HCT116 (cell line): ENCODE data around the gene AUTS2. TPM values are rescaled to one million over a fixed set of nuclear protein-coding genes. Genes with fewer than 3 reads are reported as not detected.

Experiments
- ATAC-seq: fragments of 200-7000 bp; cut with Tn5 transposase; 2 replicates; pipeline ENCODE4 v1.9.1; 2020; ENCODE audit warnings: mild to moderate bottlenecking, moderate library complexity
- BruUV-seq: library from RNA; stranded (reverse); fragments of 400-500 nt; replicated peaks from 2 replicates; lab custom pipeline; 2021; lab: Mats Ljungman, UMichigan
- CTCF ChIA-PET: fragments of 300-600 bp; sonication (Branson Sonifier 250); formaldehyde crosslinking; loops from one replicate; lab custom pipeline; 2021; ENCODE audit warnings: antibody characterized with exemption; lab: Charles Lee
- POLR2A ChIA-PET: fragments of 300-600, 350-600 bp; sonication (Branson Sonifier 250); formaldehyde crosslinking; loops from one replicate; lab custom pipeline; 2021; ENCODE audit warnings: antibody characterized with exemption; lab: Charles Lee
- RAD21 ChIA-PET, 2 experiments: fragments of 300-600 bp; sonication (Branson Sonifier 250); formaldehyde crosslinking; loops; one replicate each; lab custom pipeline; 2023; ENCODE audit warnings: low total read pairs in 2 of 2; ENCODE audit not compliant: uncharacterized antibody in 2 of 2, unreplicated experiment in 2 of 2, low non-redundant PET in 1 of 2; lab: Charles Lee
- DNase-seq: peaks from one replicate; pipeline ENCODE4 v3.0.0-alpha.2; 2010; ENCODE audit warnings: low read depth, low spot score
- H2AFZ ChIP-seq: fragments of 200-600 bp; shearing (Covaris generic), sonication (generic); 2 replicates; pipeline ENCODE4 v1.6.1; 2017; ENCODE audit warnings: low read depth, mixed run types, mixed read lengths, antibody characterized with exemption, low read length; ENCODE audit not compliant: poor library complexity, severe bottlenecking
- H3K27ac ChIP-seq: 2 replicates; pipeline ENCODE4 v1.5.1; 2012; ENCODE audit warnings: low read depth, low read length
- H3K27me3 ChIP-seq: fragments of 200-600 bp; sonication (generic); 2 replicates; pipeline ENCODE4 v1.6.1; 2016; ENCODE audit warnings: mixed run types, low read length, mixed read lengths; ENCODE audit not compliant: insufficient read depth
- H3K36me3 ChIP-seq, 2 experiments: fragments of 200-500 bp in 1 of 2; fragments of 200-600 bp in 1 of 2; sonication (Bioruptor generic) in 1 of 2; sonication (generic) in 1 of 2; 2 replicates each; pipeline versions ENCODE4 v1.5.1 to v1.6.1; 2014 to 2016; ENCODE audit warnings: low read length in 2 of 2, inconsistent platforms in 1 of 2, mixed read lengths in 1 of 2, mixed run types in 1 of 2; ENCODE audit not compliant: insufficient read depth in 2 of 2, control insufficient read depth in 1 of 2
- H3K4me1 ChIP-seq, 2 experiments: fragments of 200-600 bp in 1 of 2; sonication (generic) in 1 of 2; 2 replicates each; pipeline versions ENCODE4 v1.5.1 to v1.6.1; 2012 to 2017; ENCODE audit warnings: low read length in 2 of 2, inconsistent platforms in 1 of 2, mild to moderate bottlenecking in 1 of 2, mixed read lengths in 1 of 2, mixed run types in 1 of 2, moderate library complexity in 1 of 2; ENCODE audit not compliant: insufficient read depth in 2 of 2, control insufficient read depth in 1 of 2
- H3K4me2 ChIP-seq: fragments of 200-600 bp; sonication (generic); 2 replicates; pipeline ENCODE4 v1.6.1; 2017; ENCODE audit warnings: mixed run types, low read length, mixed read lengths
- H3K4me3 ChIP-seq, 2 experiments: fragments of 200-600 bp in 1 of 2; sonication (generic) in 1 of 2; replicated peaks in 1 of 2; 2 replicates each; pipeline ENCODE4 v1.5.1; 2011 to 2016; ENCODE audit warnings: low read length in 2 of 2, control low read depth in 1 of 2, low read depth in 1 of 2, mild to moderate bottlenecking in 1 of 2, mixed read lengths in 1 of 2, mixed run types in 1 of 2
- H3K79me2 ChIP-seq: fragments of 200-600 bp; sonication (generic); 2 replicates; pipeline ENCODE4 v1.6.1; 2017; ENCODE audit warnings: mild to moderate bottlenecking, mixed run types, low read length, moderate library complexity, mixed read lengths; ENCODE audit not compliant: insufficient read depth
- H3K9ac ChIP-seq: fragments of 200-600 bp; sonication (generic); 2 replicates; pipeline ENCODE4 v1.6.1; 2016; ENCODE audit warnings: low read length, mixed read lengths
- H3K9me2 ChIP-seq: fragments of 200-600 bp; sonication (generic), shearing (Covaris generic); 2 replicates; pipeline ENCODE4 v1.6.1; 2017; ENCODE audit warnings: mixed run types, mild to moderate bottlenecking, moderate library complexity; ENCODE audit not compliant: insufficient read depth
- H3K9me3 ChIP-seq, 2 experiments: fragments of 200-500 bp in 1 of 2; fragments of 200-600 bp in 1 of 2; sonication (Bioruptor generic) in 1 of 2; sonication (generic) in 1 of 2; 2 replicates each; pipeline ENCODE4 v1.6.1; 2014 to 2017; ENCODE audit warnings: low read length in 2 of 2, mixed read lengths in 2 of 2, inconsistent platforms in 1 of 2, low read depth in 1 of 2, mild to moderate bottlenecking in 1 of 2, mixed run types in 1 of 2, moderate library complexity in 1 of 2; ENCODE audit not compliant: control insufficient read depth in 1 of 2, insufficient read depth in 1 of 2
- H4K20me1 ChIP-seq: fragments of 200-600 bp; sonication (generic), shearing (Covaris generic); 2 replicates; pipeline ENCODE4 v1.6.1; 2017; ENCODE audit warnings: mixed run types, mild to moderate bottlenecking, moderate library complexity; ENCODE audit not compliant: insufficient read depth
- CBX3 ChIP-seq: IDR thresholded peaks from 2 replicates; pipeline ENCODE4 v1.6.1; 2012; ENCODE audit warnings: low read depth
- EGR1 ChIP-seq: IDR thresholded peaks from 2 replicates; pipeline ENCODE4 v1.6.1; 2012; ENCODE audit warnings: low read depth
- EZH2phosphoT487 ChIP-seq: fragments of 200-600 bp; IDR thresholded peaks from 2 replicates; pipeline ENCODE4 v1.6.1; 2018; ENCODE audit warnings: antibody characterized with exemption, borderline replicate concordance
- FOSL1 ChIP-seq: IDR thresholded peaks from 2 replicates; pipeline ENCODE4 v1.6.1; 2012; ENCODE audit warnings: low read depth
- POLR2A ChIP-seq: IDR thresholded peaks from 2 replicates; pipeline ENCODE4 v1.7.0; 2011; ENCODE audit warnings: borderline replicate concordance; ENCODE audit not compliant: insufficient read depth, insufficient read length; ENCODE audit errors: extremely low read depth
- POLR2AphosphoS5 ChIP-seq: IDR thresholded peaks from 2 replicates; pipeline ENCODE4 v1.6.1; 2011; ENCODE audit warnings: mild to moderate bottlenecking, low read depth, low read length, moderate library complexity
- RAD21 ChIP-seq: IDR thresholded peaks from 2 replicates; pipeline ENCODE4 v1.6.1; 2012; ENCODE audit warnings: low read depth, mild to moderate bottlenecking
- SIN3A ChIP-seq: IDR thresholded peaks from 2 replicates; pipeline ENCODE4 v1.6.1; 2012; ENCODE audit warnings: low read depth
- SRF ChIP-seq: IDR thresholded peaks from 2 replicates; pipeline ENCODE4 v1.6.1; 2012; ENCODE audit warnings: low read depth
- TCF7L2 ChIP-seq: IDR thresholded peaks from 2 replicates; pipeline ENCODE4 v1.7.0; 2011; ENCODE audit warnings: borderline replicate concordance, inconsistent platforms; ENCODE audit not compliant: insufficient read depth, insufficient read length; ENCODE audit errors: extremely low read depth
- ZFX ChIP-seq: fragments of 450-650 bp; IDR thresholded peaks from 2 replicates; pipeline ENCODE4 v1.6.1; 2017
- intact Hi-C: fragments of 100-400 bp; cut with micrococcal nuclease; formaldehyde crosslinking; loops from 2 replicates; pipeline ENCODE4 v1.10.0; 2022
- total RNA-seq: library from RNA; stranded (reverse); gene quantifications from one replicate; pipeline ENCODE4 v1.2.1, GENCODE V29; 2021; ENCODE audit not compliant: unreplicated experiment
- TF ChIP-seq, protein P1 (sequence below): IDR thresholded peaks from 2 replicates; pipeline ENCODE4 v1.6.1; 2012; ENCODE audit warnings: low read depth
- TF ChIP-seq, protein P2 (sequence below), 3 experiments: fragments of 200-600 bp in 1 of 3; sonication (generic) in 1 of 3; IDR thresholded peaks in 2 of 3; conservative IDR thresholded peaks in 1 of 3; 2 replicates each; pipeline ENCODE4 v1.5.1; 2012 to 2017; ENCODE audit warnings: low read depth in 2 of 3, low read length in 2 of 3, antibody characterized with exemption in 1 of 3, borderline replicate concordance in 1 of 3, control low read depth in 1 of 3, mild to moderate bottlenecking in 1 of 3, mixed read lengths in 1 of 3, mixed run types in 1 of 3, moderate library complexity in 1 of 3; ENCODE audit not compliant: insufficient read depth in 1 of 3

Gene AUTS2
- total RNA-seq, 1 experiment from 2014 or later: 0.93 TPM

DNA sequence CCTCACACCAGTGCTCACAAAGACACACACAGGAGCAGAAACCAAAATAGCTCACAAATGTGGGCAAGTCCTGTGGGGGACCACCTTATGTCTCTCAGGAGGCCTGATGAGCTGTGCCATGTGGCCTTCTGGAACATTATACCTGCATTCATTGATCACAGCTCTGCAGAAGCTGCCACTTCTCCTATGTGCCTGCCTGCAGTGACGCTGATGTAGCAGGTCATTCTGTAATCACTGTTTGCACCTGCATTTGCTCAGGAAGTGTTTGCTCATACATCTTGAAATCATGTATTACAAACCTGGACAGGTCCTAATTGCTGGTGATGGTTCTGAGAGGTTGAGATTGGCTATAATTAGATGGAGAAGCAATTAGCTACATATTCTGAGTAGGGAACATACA lies 310.2 kb downstream of the AUTS2 start:
- peaks cover 0 to 24% of the 10 kb centered on the region in 2 experiments; a peak in 3 of 4 replicates for H3K9me3 ChIP-seq
- ChIA-PET POLR2A (no interaction called here), CTCF (no interaction called here)

More for the DNA sequence above, 310.2 kb downstream of the AUTS2 start:
- no peak overlapping the region for H3K4me2 ChIP-seq
- no TSS peak for BruUV-seq
- ATAC-seq: no peak
- RAD21 ChIA-PET: no interaction called here
- intact Hi-C loops: no loop called here
- no peak overlapping the region for H2AFZ ChIP-seq
- no peak for DNase-seq
- no peak for TF ChIP-seq POLR2A
- TF ChIP-seq EGR1: no peak
- TF ChIP-seq, protein P1, sequence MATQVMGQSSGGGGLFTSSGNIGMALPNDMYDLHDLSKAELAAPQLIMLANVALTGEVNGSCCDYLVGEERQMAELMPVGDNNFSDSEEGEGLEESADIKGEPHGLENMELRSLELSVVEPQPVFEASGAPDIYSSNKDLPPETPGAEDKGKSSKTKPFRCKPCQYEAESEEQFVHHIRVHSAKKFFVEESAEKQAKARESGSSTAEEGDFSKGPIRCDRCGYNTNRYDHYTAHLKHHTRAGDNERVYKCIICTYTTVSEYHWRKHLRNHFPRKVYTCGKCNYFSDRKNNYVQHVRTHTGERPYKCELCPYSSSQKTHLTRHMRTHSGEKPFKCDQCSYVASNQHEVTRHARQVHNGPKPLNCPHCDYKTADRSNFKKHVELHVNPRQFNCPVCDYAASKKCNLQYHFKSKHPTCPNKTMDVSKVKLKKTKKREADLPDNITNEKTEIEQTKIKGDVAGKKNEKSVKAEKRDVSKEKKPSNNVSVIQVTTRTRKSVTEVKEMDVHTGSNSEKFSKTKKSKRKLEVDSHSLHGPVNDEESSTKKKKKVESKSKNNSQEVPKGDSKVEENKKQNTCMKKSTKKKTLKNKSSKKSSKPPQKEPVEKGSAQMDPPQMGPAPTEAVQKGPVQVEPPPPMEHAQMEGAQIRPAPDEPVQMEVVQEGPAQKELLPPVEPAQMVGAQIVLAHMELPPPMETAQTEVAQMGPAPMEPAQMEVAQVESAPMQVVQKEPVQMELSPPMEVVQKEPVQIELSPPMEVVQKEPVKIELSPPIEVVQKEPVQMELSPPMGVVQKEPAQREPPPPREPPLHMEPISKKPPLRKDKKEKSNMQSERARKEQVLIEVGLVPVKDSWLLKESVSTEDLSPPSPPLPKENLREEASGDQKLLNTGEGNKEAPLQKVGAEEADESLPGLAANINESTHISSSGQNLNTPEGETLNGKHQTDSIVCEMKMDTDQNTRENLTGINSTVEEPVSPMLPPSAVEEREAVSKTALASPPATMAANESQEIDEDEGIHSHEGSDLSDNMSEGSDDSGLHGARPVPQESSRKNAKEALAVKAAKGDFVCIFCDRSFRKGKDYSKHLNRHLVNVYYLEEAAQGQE: no peak
- TF ChIP-seq, protein P2, sequence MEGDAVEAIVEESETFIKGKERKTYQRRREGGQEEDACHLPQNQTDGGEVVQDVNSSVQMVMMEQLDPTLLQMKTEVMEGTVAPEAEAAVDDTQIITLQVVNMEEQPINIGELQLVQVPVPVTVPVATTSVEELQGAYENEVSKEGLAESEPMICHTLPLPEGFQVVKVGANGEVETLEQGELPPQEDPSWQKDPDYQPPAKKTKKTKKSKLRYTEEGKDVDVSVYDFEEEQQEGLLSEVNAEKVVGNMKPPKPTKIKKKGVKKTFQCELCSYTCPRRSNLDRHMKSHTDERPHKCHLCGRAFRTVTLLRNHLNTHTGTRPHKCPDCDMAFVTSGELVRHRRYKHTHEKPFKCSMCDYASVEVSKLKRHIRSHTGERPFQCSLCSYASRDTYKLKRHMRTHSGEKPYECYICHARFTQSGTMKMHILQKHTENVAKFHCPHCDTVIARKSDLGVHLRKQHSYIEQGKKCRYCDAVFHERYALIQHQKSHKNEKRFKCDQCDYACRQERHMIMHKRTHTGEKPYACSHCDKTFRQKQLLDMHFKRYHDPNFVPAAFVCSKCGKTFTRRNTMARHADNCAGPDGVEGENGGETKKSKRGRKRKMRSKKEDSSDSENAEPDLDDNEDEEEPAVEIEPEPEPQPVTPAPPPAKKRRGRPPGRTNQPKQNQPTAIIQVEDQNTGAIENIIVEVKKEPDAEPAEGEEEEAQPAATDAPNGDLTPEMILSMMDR (IDR thresholded peaks at IDR 0.05 in 2 of 3, conservative IDR thresholded peaks at IDR 0.05 in 1 of 3; ENCODE audit: borderline replicate concordance in 1 of 3, insufficient read depth in 1 of 3, low read depth in 2 of 3, low read length in 2 of 3): no peak
- no peak for TF ChIP-seq EZH2phosphoT487
- no peak for TF ChIP-seq TCF7L2
- no peak for TF ChIP-seq RAD21
- no peak for TF ChIP-seq FOSL1
- TF ChIP-seq CBX3: no peak
- TF ChIP-seq POLR2AphosphoS5: no peak
- no peak for TF ChIP-seq SIN3A
- no peak for TF ChIP-seq SRF
- no peak for TF ChIP-seq ZFX
- TF ChIP-seq, all 23 proteins: peak for 0
- Histone ChIP-seq H3K9ac (no peak overlapping the region), H3K4me3 (no peak overlapping the region), H3K9me2 (no peaks in the 10 kb centered on the region), H3K27me3 (no peaks in the 10 kb centered on the region), H4K20me1 (no peaks in the 10 kb centered on the region), H3K27ac (no peak overlapping the region), H3K36me3 (no peaks in the 10 kb centered on the region), H3K79me2 (no peaks in the 10 kb centered on the region), H3K4me1 (no peaks in the 10 kb centered on the region)
